ENCODE data around the gene OR6C65.

GRCh38 chr12:55365086-55365485, 35.2 kb upstream of the OR6C65 start:
- TF ChIP-seq CTCF (IDR thresholded peaks at IDR 0.05) (no peak), POLR2A (IDR thresholded peaks at IDR 0.05) (no peak)

Measured in gastroesophageal sphincter (tissue), 3 donors.